ENCODE measurements around the gene ANO2.

The ANO2 gene

DNA sequence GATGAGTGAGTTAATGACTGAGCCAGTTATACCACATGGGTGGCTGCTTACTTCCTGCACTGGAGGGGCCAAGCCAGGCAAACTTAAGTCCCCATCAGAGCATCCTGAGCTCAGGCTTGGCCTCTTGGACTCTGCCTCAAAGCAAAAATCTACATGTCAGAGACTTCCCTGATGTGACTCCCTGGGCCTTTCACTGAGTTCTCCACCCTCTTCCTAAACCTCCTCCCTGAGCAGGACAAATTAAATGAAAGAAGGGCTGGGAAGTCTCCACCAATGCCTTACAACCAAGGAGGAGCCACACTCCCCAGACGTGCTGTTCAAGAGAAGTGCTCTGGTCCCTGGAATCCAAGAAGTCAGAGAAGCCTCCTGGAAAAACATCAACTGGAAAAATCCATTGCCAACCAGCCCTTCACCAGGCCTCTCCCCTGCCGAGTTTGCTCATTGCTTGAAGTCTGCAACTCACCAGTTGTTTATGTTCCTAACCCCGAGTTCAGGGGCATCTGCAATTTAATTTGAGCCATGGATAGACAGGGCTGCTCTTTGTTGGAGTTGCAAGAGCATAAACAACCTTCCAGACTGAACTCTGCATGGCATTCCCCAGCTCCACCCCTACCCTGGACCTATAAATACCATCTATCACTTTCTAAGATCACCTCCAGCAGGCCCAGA lies 160.5 kb downstream of the ANO2 start:
- TF ChIP-seq, protein P1, sequence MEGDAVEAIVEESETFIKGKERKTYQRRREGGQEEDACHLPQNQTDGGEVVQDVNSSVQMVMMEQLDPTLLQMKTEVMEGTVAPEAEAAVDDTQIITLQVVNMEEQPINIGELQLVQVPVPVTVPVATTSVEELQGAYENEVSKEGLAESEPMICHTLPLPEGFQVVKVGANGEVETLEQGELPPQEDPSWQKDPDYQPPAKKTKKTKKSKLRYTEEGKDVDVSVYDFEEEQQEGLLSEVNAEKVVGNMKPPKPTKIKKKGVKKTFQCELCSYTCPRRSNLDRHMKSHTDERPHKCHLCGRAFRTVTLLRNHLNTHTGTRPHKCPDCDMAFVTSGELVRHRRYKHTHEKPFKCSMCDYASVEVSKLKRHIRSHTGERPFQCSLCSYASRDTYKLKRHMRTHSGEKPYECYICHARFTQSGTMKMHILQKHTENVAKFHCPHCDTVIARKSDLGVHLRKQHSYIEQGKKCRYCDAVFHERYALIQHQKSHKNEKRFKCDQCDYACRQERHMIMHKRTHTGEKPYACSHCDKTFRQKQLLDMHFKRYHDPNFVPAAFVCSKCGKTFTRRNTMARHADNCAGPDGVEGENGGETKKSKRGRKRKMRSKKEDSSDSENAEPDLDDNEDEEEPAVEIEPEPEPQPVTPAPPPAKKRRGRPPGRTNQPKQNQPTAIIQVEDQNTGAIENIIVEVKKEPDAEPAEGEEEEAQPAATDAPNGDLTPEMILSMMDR (conservative IDR thresholded peaks at IDR 0.05; ENCODE audit: low read depth, low read length) = no peak
- no peak overlapping the region for H3K4me3 ChIP-seq (ENCODE audit: low read depth, low read length)
- DNase-seq (ENCODE audit: low read depth) = no peak

DNA sequence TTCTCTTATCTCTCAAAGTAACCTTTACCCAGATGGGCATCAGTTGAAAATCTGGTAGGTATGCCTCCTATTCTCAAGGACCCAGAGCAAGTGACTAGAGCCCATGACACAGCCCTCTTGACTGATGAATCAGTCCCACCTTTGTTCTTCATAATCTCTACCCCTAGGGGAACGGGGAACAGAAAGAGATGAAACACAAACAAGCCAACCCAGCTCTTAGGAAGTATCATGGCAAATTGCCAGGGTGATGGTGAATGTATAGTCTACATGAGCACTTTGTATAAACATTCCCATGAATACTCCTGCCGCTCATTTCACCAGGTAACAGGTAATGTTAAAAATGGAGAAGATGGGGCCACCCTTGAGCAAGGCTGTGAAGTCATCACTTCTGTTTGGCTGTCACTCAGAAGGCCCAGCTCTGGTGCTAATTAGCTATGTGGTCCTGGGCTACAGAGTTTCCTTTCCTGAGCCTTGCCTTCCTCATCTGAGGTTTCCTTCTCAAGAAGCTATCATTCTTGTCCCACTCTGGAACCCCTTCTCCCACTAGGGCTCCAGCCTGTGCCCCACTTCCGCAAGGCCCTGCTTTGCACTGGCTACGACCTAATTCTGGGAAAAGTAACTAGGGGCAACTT lies 161.7 kb downstream of the ANO2 start:
- no peak overlapping the region for H3K4me3 ChIP-seq (ENCODE audit: low read depth, low read length)
- TF ChIP-seq, protein P1 (conservative IDR thresholded peaks at IDR 0.05; ENCODE audit: low read depth, low read length) = no peak
- no peak for DNase-seq (ENCODE audit: low read depth)

DNA sequence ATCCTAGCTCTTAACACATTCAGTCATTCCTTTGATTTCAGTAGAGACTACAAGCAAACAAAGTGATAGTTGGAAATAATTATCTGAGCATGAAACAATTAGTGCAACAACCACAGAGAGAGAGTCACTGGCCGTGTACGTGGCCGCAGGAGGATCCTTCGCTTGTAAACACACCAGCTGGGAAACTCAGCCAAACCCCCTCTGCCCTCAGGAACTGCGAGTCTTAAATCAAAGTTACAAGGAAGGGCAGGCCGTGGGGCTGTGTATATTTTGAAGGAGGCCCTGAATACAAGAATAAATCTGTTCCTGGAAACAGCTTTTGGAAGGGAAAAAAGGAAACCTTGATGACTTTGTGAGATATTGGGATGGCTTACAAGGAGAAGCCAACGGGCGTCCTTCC lies 164.5 kb downstream of the ANO2 start:
- DNase-seq (ENCODE audit: low read depth) = no peak
- TF ChIP-seq, protein P1 (conservative IDR thresholded peaks at IDR 0.05; ENCODE audit: low read depth, low read length) = no peak

DNA sequence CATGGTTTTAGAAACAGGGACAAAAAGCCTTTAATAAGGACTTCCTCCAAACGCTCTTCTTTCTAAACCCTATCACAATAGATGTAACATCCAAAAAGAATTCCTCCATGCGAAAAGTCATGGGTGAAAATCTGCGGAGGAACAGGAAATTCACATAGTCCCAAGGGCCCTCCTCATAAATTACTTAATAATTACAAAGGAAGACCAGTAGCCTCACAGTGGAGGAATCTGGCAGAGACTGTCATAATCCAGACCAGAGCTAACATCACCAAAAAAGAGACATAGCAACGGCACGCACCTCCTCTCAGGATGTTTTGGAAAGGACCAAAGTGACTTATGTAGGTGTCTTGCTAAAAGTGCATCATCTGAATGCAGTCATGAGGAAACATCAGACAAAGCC lies 165.7 kb downstream of the ANO2 start:
- no peak for DNase-seq (ENCODE audit: low read depth)
- no peak overlapping the region for H3K4me3 ChIP-seq (ENCODE audit: low read depth, low read length)
- TF ChIP-seq, protein P1 (conservative IDR thresholded peaks at IDR 0.05; ENCODE audit: low read depth, low read length) = no peak

More for the DNA sequence above, 164.5 kb downstream of the ANO2 start:
- H3K4me3 ChIP-seq (ENCODE audit: low read depth, low read length) = no peak overlapping the region

DNA sequence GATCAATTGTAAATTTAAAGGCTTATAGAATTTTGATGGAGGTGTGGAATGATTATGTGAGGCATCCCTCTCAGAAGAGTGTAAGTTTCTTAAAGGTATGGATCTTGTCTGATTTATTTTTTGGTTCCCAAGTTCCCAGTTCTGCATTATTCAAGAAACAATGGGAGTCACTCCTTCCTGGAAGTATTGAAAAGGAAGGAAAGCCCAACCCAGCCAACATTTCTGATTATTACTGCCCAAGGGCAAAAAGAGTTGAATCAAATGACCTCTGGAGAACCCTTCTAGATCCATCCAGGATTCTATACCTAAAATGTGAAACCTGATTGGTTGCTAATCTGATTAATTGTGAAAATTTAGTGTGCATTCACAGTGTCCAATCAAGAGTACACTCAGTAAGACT lies 166.2 kb downstream of the ANO2 start:
- no peak for DNase-seq (ENCODE audit: low read depth)
- H3K4me3 ChIP-seq (ENCODE audit: low read depth, low read length) = no peak overlapping the region
- TF ChIP-seq, protein P1 (conservative IDR thresholded peaks at IDR 0.05; ENCODE audit: low read depth, low read length) = no peak

DNA sequence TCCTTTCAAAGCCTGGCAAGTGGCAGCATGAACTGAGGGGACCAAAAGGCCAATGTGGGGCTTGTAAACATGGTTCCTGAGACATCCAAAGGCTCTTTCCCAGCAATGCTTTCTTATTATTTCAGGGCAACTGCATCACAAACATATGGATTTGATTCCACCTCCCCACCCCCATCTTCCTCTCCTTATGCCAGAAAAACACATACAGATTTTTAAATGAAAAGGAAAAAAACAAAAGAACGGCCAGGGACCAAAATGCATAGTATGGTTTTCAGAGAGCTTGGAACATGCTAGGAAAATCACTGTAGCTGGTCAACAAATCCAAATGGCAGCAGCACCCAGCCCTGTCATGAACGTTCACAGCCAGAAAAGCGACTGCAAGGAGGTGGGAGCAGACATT lies 167.6 kb downstream of the ANO2 start:
- TF ChIP-seq, protein P1 (conservative IDR thresholded peaks at IDR 0.05; ENCODE audit: low read depth, low read length) = no peak
- H3K4me3 ChIP-seq (ENCODE audit: low read depth, low read length) = no peak overlapping the region
- no peak for DNase-seq (ENCODE audit: low read depth)

DNA sequence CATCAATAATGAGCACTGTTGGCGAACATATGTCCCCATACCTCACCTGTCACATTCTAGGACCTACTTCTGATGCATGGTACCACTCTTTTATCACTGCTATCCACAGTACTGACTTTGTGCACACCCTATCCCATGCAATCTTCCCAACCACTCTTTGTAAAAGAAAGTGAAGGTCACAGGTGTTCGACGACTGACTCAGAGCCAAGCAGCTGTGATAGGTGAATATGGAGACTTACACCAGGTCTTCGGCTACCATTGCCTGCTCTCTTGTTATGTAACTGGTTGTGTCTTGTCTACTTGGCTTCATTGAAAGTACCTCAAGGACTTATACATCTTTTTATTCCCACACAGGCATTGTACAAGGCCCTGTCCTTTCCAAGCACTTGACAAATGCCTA lies 169.0 kb downstream of the ANO2 start:
- no peak overlapping the region for H3K4me3 ChIP-seq (ENCODE audit: low read depth, low read length)
- no peak for DNase-seq (ENCODE audit: low read depth)
- TF ChIP-seq, protein P1 (conservative IDR thresholded peaks at IDR 0.05; ENCODE audit: low read depth, low read length) = no peak

Data from choroid plexus epithelial cell (primary cell).